ENCODE data around the gene ZFYVE9.

- TF ChIP-seq CTCF (IDR thresholded peaks at IDR 0.05 in 2 of 3, conservative IDR thresholded peaks at IDR 0.05 in 1 of 3; ENCODE audit: control insufficient read depth in 2 of 3, extremely low read depth in 1 of 3, insufficient read depth in 1 of 3, low read depth in 3 of 3, low read length in 3 of 3) (no peak), SRF (IDR thresholded peaks at IDR 0.05; ENCODE audit: low read depth in 2 of 2, low read length in 2 of 2) (no peak), POLR2A (IDR thresholded peaks at IDR 0.05; ENCODE audit: low read depth, low read length) (no peak), EP300 (IDR thresholded peaks at IDR 0.05; ENCODE audit: borderline replicate concordance in 1 of 2, control insufficient read depth in 1 of 2, low read depth in 2 of 2, low read length in 2 of 2) (no peak), POLR2AphosphoS2 (IDR thresholded peaks at IDR 0.05; ENCODE audit: low read depth, low read length) (no peak), SMC3 (IDR thresholded peaks at IDR 0.05; ENCODE audit: borderline replicate concordance, low read length) (no peak), MXI1 (IDR thresholded peaks at IDR 0.05; ENCODE audit: low read depth, low read length) (no peak), SUPT20H (IDR thresholded peaks at IDR 0.05; ENCODE audit: borderline replicate concordance, control insufficient read depth, low read depth, low read length) (no peak), RAD21 (IDR thresholded peaks at IDR 0.05; ENCODE audit: insufficient read depth, low read depth, low read length) (no peak), LARP7 (IDR thresholded peaks at IDR 0.05) (no peak), ZBTB11 (CRISPR knock-in tag; IDR thresholded peaks at IDR 0.05) (no peak), PRDM15 (CRISPR knock-in tag; IDR thresholded peaks at IDR 0.05) (no peak), CEBPB (IDR thresholded peaks at IDR 0.05; ENCODE audit: borderline replicate concordance in 1 of 2, low read depth in 2 of 2, low read length in 2 of 2) (no peak)
These were observed 244.6 kb downstream of the ZFYVE9 start for GRCh38 chr1:52386458-52386857.

Data from GM12878 (cell line).